ENCODE measurements around the gene WRAP73. TPM values are rescaled to one million over a fixed set of nuclear protein-coding genes. Genes with fewer than 3 reads are reported as not detected.
A peak's percentile ranks its signal among the peaks of the same experiment; 100 is the strongest.

WRAP73 gene, protein sequence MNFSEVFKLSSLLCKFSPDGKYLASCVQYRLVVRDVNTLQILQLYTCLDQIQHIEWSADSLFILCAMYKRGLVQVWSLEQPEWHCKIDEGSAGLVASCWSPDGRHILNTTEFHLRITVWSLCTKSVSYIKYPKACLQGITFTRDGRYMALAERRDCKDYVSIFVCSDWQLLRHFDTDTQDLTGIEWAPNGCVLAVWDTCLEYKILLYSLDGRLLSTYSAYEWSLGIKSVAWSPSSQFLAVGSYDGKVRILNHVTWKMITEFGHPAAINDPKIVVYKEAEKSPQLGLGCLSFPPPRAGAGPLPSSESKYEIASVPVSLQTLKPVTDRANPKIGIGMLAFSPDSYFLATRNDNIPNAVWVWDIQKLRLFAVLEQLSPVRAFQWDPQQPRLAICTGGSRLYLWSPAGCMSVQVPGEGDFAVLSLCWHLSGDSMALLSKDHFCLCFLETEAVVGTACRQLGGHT
- total RNA-seq (2022) = 14.9 and 18.6 TPM in 2 replicates
- Bru-seq, nascent RNA = percentile 52 among the genes with signal in this experiment
- percentile 46 among the genes with signal in this experiment for BruChase-seq, experiment 1, labeled RNA remaining after a 6-hour chase
- percentile 48 among the genes with signal in this experiment for BruChase-seq, experiment 2, labeled RNA remaining after a 2-hour chase
- long read RNA-seq, transcript WRAP73-201 (12 exons, 1,665 nt) = major isoform, 20 of 48 reads
- long read RNA-seq, partial matches to known transcripts = 11 of 48 reads
- long read RNA-seq, other reads (novel, unspliced or antisense) = 13 of 48 reads

DNA sequence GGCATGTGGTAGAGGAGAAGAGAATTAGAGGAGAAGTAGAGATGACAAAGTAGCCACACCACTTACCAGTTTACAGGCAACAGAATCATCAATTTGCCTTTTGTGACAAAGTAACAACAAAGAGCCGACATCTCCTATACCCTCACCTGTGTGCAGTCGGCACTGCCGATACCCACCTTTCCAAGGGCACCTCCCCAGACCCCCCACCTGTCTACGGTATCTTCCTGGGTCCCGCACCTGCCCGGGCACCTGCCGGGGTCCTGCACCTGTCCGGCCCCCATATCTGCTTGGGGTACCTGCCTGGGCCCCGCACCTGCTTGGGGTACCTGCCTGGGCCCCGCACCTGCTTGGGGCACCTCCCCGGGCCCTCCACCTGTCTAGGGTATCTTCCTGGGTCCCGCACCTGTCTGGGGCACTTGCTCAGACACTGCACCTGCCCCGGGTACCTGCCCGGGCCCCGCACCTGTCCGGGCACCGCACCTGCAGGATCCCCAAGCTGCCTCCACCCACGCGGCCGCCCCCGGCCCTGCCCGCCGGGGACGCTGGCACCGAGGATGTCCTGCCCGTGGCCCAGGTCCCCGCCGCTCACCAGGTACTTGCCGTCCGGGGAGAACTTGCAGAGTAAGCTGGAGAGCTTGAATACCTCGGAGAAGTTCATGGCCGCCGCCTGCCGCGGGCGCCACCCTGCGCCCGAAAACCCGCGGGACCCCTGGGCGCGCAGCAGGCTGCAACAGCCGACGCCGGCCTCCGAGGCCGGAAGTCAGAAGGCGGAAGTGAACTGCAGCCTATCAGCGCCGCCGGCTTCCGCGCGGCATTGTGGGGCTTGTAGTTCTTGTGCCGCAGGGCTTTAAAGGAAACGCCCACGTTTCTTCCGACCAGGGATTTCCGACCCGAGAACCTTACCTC, at the start of gene WRAP73:
Gene WRAP73, minus strand, starts transcription at position 762 of the 906 bp plus-strand sequence. Its CDS starts 104 bp downstream, at position 658.
- Mint-ChIP-seq H3K4me3 (ENCODE audit: low read depth, unreplicated experiment) (peak within 1 kb of the TSS; percentile 74), H3K27ac (ENCODE audit: unreplicated experiment) (no peak within 1 kb of the TSS), H3K4me1 (ENCODE audit: low read depth, unreplicated experiment) (no peaks in the 10 kb centered on the region), H3K36me3 (ENCODE audit: insufficient read depth, unreplicated experiment) (peaks cover 16% of the 10 kb centered on the region), H3K27me3 (ENCODE audit: unreplicated experiment) (peaks cover 29% of the 10 kb centered on the region), H3K9me3 (ENCODE audit: low read depth, unreplicated experiment) (no peaks in the 10 kb centered on the region)
- DNase-seq = peak; percentile 83
- TF ChIP-seq, protein P1, sequence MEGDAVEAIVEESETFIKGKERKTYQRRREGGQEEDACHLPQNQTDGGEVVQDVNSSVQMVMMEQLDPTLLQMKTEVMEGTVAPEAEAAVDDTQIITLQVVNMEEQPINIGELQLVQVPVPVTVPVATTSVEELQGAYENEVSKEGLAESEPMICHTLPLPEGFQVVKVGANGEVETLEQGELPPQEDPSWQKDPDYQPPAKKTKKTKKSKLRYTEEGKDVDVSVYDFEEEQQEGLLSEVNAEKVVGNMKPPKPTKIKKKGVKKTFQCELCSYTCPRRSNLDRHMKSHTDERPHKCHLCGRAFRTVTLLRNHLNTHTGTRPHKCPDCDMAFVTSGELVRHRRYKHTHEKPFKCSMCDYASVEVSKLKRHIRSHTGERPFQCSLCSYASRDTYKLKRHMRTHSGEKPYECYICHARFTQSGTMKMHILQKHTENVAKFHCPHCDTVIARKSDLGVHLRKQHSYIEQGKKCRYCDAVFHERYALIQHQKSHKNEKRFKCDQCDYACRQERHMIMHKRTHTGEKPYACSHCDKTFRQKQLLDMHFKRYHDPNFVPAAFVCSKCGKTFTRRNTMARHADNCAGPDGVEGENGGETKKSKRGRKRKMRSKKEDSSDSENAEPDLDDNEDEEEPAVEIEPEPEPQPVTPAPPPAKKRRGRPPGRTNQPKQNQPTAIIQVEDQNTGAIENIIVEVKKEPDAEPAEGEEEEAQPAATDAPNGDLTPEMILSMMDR (IDR thresholded peaks at IDR 0.05; ENCODE audit: unreplicated experiment) = no peak
- CTCF ChIA-PET = no interaction called here
- no TSS peak for BruUV-seq (replicated peaks)
- intact Hi-C loops (cut with micrococcal nuclease; ENCODE audit: unreplicated experiment) = loop anchor here (10.0 kb wide), 1 partner anchor 75 kb away; no protein-coding TSS in a partner anchor

DNA sequence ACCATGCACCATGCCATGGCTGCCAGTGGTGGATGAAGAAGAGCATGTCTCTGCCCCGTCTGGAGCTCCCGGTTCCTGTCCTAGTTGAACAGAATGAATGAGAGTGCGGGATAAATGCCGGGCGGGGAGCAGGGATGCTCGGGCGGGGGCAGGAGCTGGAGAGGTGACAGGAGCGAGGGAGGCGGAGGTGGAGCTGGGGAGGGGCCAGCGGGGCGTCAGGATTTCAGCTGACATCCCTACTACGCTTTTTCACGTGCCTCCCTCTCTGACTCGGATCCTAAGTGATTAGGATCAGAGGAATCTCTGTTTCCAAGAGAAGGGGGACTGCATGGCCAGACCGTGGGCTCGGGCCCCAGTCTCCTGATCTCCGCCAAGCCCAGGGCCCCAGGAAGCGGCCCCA, 49.7 kb upstream of the WRAP73 start:
- Mint-ChIP-seq H3K9me3 (ENCODE audit: low read depth, unreplicated experiment) (no peaks in the 10 kb centered on the region), H3K36me3 (ENCODE audit: insufficient read depth, unreplicated experiment) (no peaks in the 10 kb centered on the region), H3K4me3 (ENCODE audit: low read depth, unreplicated experiment) (no peak overlapping the region), H3K27ac (ENCODE audit: unreplicated experiment) (no peak overlapping the region), H3K4me1 (ENCODE audit: low read depth, unreplicated experiment) (no peaks in the 10 kb centered on the region), H3K27me3 (ENCODE audit: unreplicated experiment) (peaks cover 48% of the 10 kb centered on the region)
- no peak for DNase-seq
- intact Hi-C loops (cut with micrococcal nuclease; ENCODE audit: unreplicated experiment) = no loop called here
- TF ChIP-seq, protein P1 (IDR thresholded peaks at IDR 0.05; ENCODE audit: unreplicated experiment) = no peak
- no TSS peak for BruUV-seq (replicated peaks)
- CTCF ChIA-PET = no interaction called here

DNA sequence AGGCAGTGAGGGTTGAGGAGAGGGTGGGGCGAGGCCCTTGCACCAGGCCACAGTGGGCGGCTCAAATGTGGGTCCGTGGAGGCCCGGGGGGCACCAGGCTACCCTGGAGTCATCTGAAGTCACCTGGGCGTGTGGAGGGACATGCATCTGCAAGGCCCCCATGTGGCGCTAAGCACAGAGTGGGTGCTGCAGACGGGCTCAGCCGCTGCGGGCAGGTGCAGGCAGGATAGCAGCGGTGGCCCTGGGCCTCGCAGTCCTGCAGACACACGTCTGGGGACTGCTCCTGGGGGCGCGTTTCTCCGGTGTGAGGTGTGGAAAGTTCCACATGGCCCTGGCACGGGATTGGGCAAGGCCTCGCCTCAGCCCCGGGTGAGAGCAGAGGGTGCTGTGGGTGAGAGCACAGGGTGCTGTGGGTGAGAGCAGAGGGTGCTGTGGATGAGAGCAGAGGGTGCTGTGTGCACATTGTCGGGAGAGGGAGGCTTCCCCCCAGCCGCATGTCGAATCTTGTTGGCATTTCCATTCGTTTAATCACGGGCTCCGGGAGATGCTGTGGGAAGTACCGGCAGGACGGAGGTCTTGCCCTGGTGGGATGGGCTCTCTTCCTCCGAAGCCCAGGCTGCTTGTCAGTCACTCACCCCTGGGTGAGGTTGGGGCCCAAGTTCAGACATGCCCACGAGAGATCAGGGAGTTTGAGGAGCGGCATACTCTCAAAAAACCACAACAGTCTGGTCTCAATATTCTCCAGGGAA, 48.9 kb upstream of the WRAP73 start:
- CTCF ChIA-PET = no interaction called here
- no TSS peak for BruUV-seq (replicated peaks)
- no peak for DNase-seq
- Mint-ChIP-seq H3K4me1 (ENCODE audit: low read depth, unreplicated experiment) (no peaks in the 10 kb centered on the region), H3K36me3 (ENCODE audit: insufficient read depth, unreplicated experiment) (no peaks in the 10 kb centered on the region), H3K4me3 (ENCODE audit: low read depth, unreplicated experiment) (no peak overlapping the region), H3K27ac (ENCODE audit: unreplicated experiment) (no peak overlapping the region), H3K27me3 (ENCODE audit: unreplicated experiment) (peaks cover 48% of the 10 kb centered on the region), H3K9me3 (ENCODE audit: low read depth, unreplicated experiment) (no peaks in the 10 kb centered on the region)
- TF ChIP-seq, protein P1 (IDR thresholded peaks at IDR 0.05; ENCODE audit: unreplicated experiment) = no peak
- intact Hi-C loops (cut with micrococcal nuclease; ENCODE audit: unreplicated experiment) = no loop called here
